ENCODE results near the gene CFD.

Gene CFD

GRCh38 chr19:858284-858683 is 1.2 kb upstream of the CFD start:
- no peaks in the 10 kb centered on the region for H3K9me3 ChIP-seq (ENCODE audit: control insufficient read depth, insufficient read depth, low read depth, low read length)
- TF ChIP-seq, protein P1, sequence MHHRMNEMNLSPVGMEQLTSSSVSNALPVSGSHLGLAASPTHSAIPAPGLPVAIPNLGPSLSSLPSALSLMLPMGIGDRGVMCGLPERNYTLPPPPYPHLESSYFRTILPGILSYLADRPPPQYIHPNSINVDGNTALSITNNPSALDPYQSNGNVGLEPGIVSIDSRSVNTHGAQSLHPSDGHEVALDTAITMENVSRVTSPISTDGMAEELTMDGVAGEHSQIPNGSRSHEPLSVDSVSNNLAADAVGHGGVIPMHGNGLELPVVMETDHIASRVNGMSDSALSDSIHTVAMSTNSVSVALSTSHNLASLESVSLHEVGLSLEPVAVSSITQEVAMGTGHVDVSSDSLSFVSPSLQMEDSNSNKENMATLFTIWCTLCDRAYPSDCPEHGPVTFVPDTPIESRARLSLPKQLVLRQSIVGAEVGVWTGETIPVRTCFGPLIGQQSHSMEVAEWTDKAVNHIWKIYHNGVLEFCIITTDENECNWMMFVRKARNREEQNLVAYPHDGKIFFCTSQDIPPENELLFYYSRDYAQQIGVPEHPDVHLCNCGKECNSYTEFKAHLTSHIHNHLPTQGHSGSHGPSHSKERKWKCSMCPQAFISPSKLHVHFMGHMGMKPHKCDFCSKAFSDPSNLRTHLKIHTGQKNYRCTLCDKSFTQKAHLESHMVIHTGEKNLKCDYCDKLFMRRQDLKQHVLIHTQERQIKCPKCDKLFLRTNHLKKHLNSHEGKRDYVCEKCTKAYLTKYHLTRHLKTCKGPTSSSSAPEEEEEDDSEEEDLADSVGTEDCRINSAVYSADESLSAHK (tag by site-specific recombination; IDR thresholded peaks at IDR 0.05): no peak
- no peak for TF ChIP-seq ZEB2 (tag by site-specific recombination; IDR thresholded peaks at IDR 0.05)
- no peak for TF ChIP-seq ZNF560 (tag by site-specific recombination; IDR thresholded peaks at IDR 0.05; ENCODE audit: borderline replicate concordance)
- TF ChIP-seq ZNF629 (tag by site-specific recombination; IDR thresholded peaks at IDR 0.05): no peak
- no peak for TF ChIP-seq TRIM28 (IDR thresholded peaks at IDR 0.05; ENCODE audit: borderline replicate concordance, low read length)
- ChIA-PET CTCF (interaction anchor here (0.6 to 3.0 kb wide), 7 partner anchors 39 to 408 kb away, joined by 3 to 21 read pairs (median 4); no protein-coding TSS in a partner anchor), POLR2A (interaction anchor here (0.5 to 0.6 kb wide), 2 partner anchors 20 to 109 kb away, joined by 3 read pairs; no protein-coding TSS in a partner anchor)
- H3K36me3 ChIP-seq (ENCODE audit: control insufficient read depth in 2 of 2, insufficient read depth in 1 of 2, low read length in 2 of 2): no peaks in the 10 kb centered on the region
- no peak overlapping the region for H3K27ac ChIP-seq (ENCODE audit: extremely low read depth, low read depth, low read length)
- no peaks in the 10 kb centered on the region for H3K4me1 ChIP-seq (ENCODE audit: control insufficient read depth, insufficient read depth, low read length)
- H3K4me3 ChIP-seq (ENCODE audit: low read depth, low read length): no peak overlapping the region

DNA sequence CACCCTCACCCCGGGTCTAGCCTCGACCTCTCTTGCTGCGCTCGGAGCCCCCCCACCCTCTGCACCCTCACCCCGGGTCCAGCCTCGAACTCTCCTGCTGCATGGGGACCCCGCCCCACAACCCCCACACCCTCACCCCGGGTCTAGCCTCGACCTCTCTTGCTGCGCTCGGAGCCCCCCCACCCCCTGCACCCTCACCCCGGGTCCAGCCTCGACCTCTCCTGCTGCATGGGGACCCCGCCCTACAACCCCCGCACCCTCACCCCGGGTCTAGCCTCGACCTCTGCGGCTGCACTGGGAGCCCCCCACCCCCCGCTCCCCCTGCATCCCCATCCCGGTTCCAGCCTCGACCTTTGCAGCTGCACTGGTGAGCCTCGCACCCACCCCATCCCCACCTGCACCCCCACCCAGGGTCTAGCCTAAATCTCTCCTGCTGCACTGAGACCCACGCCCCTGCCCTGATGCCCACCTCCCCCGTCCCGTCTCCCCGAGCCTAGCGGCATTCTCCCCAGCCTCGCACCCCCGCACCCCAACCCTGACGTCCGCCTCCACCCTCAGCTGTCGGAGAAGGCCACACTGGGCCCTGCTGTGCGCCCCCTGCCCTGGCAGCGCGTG is 1.8 kb downstream of the CFD start:
- ChIA-PET CTCF (interaction anchor here (0.6 kb wide), 1 partner anchor 10 kb away, joined by 3 read pairs; no protein-coding TSS in a partner anchor), POLR2A (interaction anchor here (0.7 kb wide), 2 partner anchors 17 to 53 kb away, joined by 3 to 8 read pairs; no protein-coding TSS in a partner anchor)
- H3K27ac ChIP-seq (ENCODE audit: extremely low read depth, low read depth, low read length): no peak overlapping the region
- no peak overlapping the region for H3K4me3 ChIP-seq (ENCODE audit: low read depth, low read length)
- H3K36me3 ChIP-seq (ENCODE audit: control insufficient read depth in 2 of 2, insufficient read depth in 1 of 2, low read length in 2 of 2): no peaks in the 10 kb centered on the region
- H3K9me3 ChIP-seq (ENCODE audit: control insufficient read depth, insufficient read depth, low read depth, low read length): no peaks in the 10 kb centered on the region
- no peak for TF ChIP-seq ZNF221 (tag by site-specific recombination; IDR thresholded peaks at IDR 0.05; ENCODE audit: borderline replicate concordance)
- TF ChIP-seq FEZF1 (tag by site-specific recombination; IDR thresholded peaks at IDR 0.05): no peak
- TF ChIP-seq ZBTB11 (tag by site-specific recombination; conservative IDR thresholded peaks at IDR 0.05; ENCODE audit: low read depth): no peak
- no peak for TF ChIP-seq ZNF23 (tag by site-specific recombination; IDR thresholded peaks at IDR 0.05; ENCODE audit: borderline replicate concordance)
- TF ChIP-seq ZNF391 (tag by site-specific recombination; IDR thresholded peaks at IDR 0.05; ENCODE audit: borderline replicate concordance, low read depth): no peak
- TF ChIP-seq ZNF138 (tag by site-specific recombination; IDR thresholded peaks at IDR 0.05; ENCODE audit: borderline replicate concordance): no peak
- no peak for TF ChIP-seq ZNF514 (tag by site-specific recombination; IDR thresholded peaks at IDR 0.05)
- no peak for TF ChIP-seq ZNF549 (tag by site-specific recombination; IDR thresholded peaks at IDR 0.05)
- no peak for TF ChIP-seq ZNF555 (tag by site-specific recombination; conservative IDR thresholded peaks at IDR 0.05)
- no peak for TF ChIP-seq ZNF629 (tag by site-specific recombination; IDR thresholded peaks at IDR 0.05)
- TF ChIP-seq ZNF664 (tag by site-specific recombination; IDR thresholded peaks at IDR 0.05): no peak
- no peaks in the 10 kb centered on the region for H3K4me1 ChIP-seq (ENCODE audit: control insufficient read depth, insufficient read depth, low read length)
